Forelimb muscle (tissue), 1 donor: ENCODE measurements around the gene LARP1. TPM values are rescaled to one million over a fixed set of nuclear protein-coding genes. Genes with fewer than 3 reads are reported as not detected.

Source experiments
- DNase-seq: peaks from one replicate; pipeline ENCODE4 v3.0.0-alpha.2; 2013; ENCODE audit warnings: low read depth
- polyA plus RNA-seq: library from polyadenylated mRNA; unstranded; fragments of 120-200 nt; gene quantifications from one replicate; pipeline ENCODE4 v1.2.1, GENCODE V29; 2013; ENCODE audit not compliant: insufficient read length

The LARP1 gene
- polyA plus RNA-seq, 1 donor: 89.5 TPM

DNA sequence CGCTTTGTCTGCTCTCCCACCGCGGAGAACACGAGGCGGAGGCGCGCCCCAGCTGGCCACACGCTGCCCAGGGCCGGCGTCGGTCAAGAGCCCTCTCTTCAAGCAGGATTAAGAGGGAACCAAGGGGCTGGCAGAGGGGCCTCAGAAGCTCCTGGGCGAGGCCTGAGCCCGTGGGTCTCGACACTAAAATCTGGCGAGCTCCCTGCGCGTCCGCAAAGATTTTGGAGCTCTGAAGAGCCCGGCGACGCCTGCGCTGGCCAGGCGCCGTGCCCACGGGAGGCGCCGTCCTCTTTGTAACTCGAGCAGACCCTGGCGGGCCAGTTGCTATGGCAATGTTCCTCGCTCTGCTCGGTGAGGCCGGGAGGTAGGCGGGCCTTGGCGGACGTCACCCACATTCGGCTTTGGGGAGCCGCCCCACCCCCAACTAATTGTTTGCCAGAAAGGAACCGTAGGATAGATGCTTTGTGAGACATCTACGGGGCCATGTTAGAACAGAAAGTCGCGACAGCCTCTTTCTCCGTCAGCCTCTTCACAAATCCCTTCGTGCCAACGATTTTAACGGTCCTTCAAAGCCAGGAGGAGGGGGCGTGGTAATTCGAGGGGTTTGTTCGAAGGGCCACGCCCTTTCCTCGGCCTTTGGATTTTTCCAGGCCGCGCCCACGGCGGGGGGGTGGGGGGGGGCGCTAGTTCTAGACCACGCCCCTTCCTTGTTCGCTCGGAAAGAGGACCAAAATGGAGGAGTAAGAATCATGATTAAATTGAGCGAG, 102.5 kb downstream of the LARP1 start:
- DNase-seq: peak; percentile 91

GRCh38 chr5:154858297-154858971, 103.3 kb downstream of the LARP1 start, which contains the start of gene CNOT8:
Gene CNOT8 (plus strand): TSS chr5:154858627. CDS start chr5:154863279, 4,652 bp downstream.
- peak; percentile 86 for DNase-seq

GRCh38 chr5:154858972-154859871, 104.0 kb downstream of the LARP1 start:
- no peak for DNase-seq

- no peak for DNase-seq
These were observed 104.9 kb downstream of the LARP1 start for GRCh38 chr5:154860123-154860522.

- DNase-seq: no peak
These were observed 105.6 kb downstream of the LARP1 start for GRCh38 chr5:154860765-154861164.

- no peak for DNase-seq
These were observed 106.8 kb downstream of the LARP1 start for GRCh38 chr5:154861946-154862345.

GRCh38 chr5:154862766-154863165, 107.6 kb downstream of the LARP1 start:
- no peak for DNase-seq

DNA sequence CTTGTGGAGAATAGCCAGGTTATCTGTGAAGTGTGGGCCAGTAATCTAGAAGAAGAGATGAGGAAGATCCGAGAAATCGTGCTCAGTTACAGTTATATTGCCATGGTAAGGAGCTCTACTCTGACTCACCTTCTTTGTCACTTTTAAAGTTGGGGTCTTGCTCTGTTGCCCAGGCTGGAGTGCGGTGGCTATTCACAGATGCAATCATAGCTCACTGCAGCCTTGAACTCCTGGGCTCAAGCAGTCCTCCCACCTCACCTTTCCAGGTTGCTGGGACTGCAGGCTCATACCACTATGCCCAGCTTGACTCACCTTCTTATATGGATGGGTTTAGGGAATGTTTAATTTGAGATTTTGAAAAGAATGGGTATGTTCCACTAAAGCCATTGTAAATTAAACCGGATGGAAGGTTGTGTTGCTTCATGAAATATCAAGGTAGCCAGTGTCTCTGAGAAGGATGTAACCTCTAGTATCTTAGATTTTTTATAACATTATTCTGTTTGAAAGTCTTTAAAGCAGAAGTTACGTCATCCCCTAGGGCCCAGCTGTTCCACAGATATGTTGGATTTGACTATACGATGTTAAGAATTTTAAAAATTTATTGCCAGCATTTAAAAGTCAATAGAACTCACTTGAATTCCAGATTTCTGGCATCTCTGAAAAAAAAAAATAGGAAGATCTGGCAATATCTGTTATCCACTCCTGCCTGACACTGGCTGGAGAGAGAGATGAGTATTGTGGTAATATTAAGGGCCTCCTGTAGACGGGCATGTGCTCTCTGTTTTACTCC, 108.3 kb downstream of the LARP1 start:
- no peak for DNase-seq

- no peak for DNase-seq
These were observed 110.4 kb downstream of the LARP1 start for GRCh38 chr5:154865466-154866184.

- no peak for DNase-seq
These were observed 111.7 kb downstream of the LARP1 start for GRCh38 chr5:154866841-154867240.

Other genes starting within 250 kb of the LARP1 start
- 14.0 TPM for gene FAXDC2, start 95.2 kb downstream of the LARP1 start, polyA plus RNA-seq
- 33.1 TPM for gene CNOT8, start 103.2 kb downstream of the LARP1 start, polyA plus RNA-seq
- 15.3 TPM for gene GEMIN5, start 182.8 kb downstream of the LARP1 start, polyA plus RNA-seq
- 32.3 TPM for gene MRPL22, start 185.7 kb downstream of the LARP1 start, polyA plus RNA-seq